Measurements from ENCODE around the gene SIAH2.
A peak's percentile ranks its signal among the peaks of the same experiment; 100 is the strongest.

The SIAH2 gene

DNA sequence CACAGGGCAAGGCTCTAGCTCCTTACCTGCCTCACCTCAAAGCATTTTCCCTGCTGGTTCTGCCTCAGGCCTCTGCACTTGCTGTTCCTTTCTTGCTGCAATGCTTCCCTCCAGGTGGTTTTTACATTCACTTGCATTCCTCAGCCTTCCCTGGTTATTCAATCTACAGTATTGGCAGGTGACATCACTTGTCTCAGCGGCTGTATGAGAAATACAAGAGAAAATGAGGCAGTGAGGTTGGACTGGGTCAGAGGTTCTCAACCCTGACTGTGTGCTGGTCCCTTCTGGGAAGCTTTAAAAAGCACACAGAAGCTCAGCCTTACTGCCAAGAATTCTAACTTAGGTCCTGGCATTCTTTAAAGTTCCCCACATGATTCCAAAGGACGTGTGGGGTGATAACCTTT lies 26.7 kb downstream of the SIAH2 start:
- Histone ChIP-seq H3K4me3 (ENCODE audit: low read depth, low read length) (no peak overlapping the region), H3K27ac (no peak overlapping the region), H3K36me3 (replicated peaks) (no peaks in the 10 kb centered on the region), H3K27me3 (replicated peaks) (no peaks in the 10 kb centered on the region)
- TF ChIP-seq, protein P1, sequence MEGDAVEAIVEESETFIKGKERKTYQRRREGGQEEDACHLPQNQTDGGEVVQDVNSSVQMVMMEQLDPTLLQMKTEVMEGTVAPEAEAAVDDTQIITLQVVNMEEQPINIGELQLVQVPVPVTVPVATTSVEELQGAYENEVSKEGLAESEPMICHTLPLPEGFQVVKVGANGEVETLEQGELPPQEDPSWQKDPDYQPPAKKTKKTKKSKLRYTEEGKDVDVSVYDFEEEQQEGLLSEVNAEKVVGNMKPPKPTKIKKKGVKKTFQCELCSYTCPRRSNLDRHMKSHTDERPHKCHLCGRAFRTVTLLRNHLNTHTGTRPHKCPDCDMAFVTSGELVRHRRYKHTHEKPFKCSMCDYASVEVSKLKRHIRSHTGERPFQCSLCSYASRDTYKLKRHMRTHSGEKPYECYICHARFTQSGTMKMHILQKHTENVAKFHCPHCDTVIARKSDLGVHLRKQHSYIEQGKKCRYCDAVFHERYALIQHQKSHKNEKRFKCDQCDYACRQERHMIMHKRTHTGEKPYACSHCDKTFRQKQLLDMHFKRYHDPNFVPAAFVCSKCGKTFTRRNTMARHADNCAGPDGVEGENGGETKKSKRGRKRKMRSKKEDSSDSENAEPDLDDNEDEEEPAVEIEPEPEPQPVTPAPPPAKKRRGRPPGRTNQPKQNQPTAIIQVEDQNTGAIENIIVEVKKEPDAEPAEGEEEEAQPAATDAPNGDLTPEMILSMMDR (IDR thresholded peaks at IDR 0.05; ENCODE audit: low read depth, low read length, missing control alignments): no peak
- no peak for DNase-seq
- in situ Hi-C loops (cut with HindIII; ENCODE audit: low pct_ligation_motif_present, low sequenced_read_pairs): no loop called here

DNA sequence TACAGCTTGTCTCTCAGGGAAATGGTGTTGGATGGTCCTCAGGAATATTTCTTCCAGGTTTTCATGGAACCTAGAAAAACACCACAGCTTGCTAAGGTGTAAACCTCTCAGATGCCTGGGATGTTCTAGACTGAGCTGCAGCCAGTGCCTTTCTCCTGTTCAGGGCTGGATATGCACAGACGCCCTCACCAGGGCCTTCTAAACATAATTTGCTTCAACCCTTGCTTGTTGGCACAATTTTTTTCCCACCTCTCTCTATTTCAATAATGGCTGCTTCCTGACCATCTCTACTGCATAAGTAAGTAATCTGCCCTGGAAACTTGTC lies 28.2 kb downstream of the SIAH2 start:
- Histone ChIP-seq H3K36me3 (replicated peaks) (no peaks in the 10 kb centered on the region), H3K27me3 (replicated peaks) (no peaks in the 10 kb centered on the region), H3K4me3 (ENCODE audit: low read depth, low read length) (no peak overlapping the region), H3K27ac (no peak overlapping the region)
- in situ Hi-C loops (cut with HindIII; ENCODE audit: low pct_ligation_motif_present, low sequenced_read_pairs): no loop called here
- no peak for DNase-seq
- TF ChIP-seq, protein P1 (IDR thresholded peaks at IDR 0.05; ENCODE audit: low read depth, low read length, missing control alignments): no peak

DNA sequence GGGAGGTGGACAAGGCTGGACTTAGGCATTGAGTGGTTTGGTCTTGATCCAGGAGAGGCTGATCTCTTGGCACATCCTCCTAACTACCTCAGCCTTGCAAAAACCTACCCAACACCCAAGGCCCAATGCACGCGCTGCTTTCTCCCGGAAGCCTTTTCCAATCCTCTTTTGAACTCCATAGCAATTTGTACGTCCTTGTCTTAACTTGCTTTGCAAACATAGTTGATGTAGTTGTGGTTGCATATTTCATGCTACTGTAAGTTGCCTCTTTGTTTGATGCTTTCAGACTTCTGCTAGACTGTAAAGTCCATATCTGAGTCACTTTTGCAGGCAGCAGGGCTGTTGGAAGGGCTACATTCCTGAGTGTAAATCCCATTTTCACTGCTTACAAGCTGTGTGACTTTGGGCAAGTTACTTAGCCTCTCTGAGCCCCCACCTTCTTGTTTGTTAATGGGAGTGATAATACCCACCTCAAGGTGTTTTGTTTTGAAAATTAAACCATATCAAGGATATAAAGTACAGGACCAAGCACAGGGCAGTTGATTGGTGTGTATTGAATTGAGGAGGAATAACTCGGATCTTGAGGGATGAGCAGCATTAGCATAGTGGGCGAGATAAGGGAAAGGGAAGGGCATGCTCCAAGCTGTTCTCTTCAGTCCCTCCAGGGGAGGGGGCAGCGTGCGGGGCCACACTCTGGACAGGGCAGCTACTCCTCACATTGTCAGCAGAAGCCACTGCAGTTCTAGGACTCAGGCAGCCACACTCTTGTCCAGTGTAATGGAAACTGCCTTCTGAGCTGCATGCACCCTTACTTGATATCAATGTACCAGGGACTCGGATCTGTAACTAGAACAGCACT lies 28.8 kb downstream of the SIAH2 start:
- in situ Hi-C loops (cut with HindIII; ENCODE audit: low pct_ligation_motif_present, low sequenced_read_pairs): no loop called here
- Histone ChIP-seq H3K36me3 (replicated peaks) (no peaks in the 10 kb centered on the region), H3K27ac (no peak overlapping the region), H3K27me3 (replicated peaks) (no peaks in the 10 kb centered on the region), H3K4me3 (ENCODE audit: low read depth, low read length) (no peak overlapping the region)
- DNase-seq: peak; percentile 11
- TF ChIP-seq, protein P1 (IDR thresholded peaks at IDR 0.05; ENCODE audit: low read depth, low read length, missing control alignments): no peak

GRCh38 chr3:150733373-150733935 lies 29.5 kb downstream of the SIAH2 start:
- DNase-seq: peak; percentile 40
- in situ Hi-C loops (cut with HindIII; ENCODE audit: low pct_ligation_motif_present, low sequenced_read_pairs): no loop called here
- no peaks in the 10 kb centered on the region for H3K27me3 ChIP-seq (replicated peaks)
- H3K4me3 ChIP-seq (ENCODE audit: low read depth, low read length): no peak overlapping the region
- H3K36me3 ChIP-seq (replicated peaks): no peaks in the 10 kb centered on the region
- H3K27ac ChIP-seq: no peak overlapping the region
- TF ChIP-seq, protein P1 (IDR thresholded peaks at IDR 0.05; ENCODE audit: low read depth, low read length, missing control alignments): no peak

GRCh38 chr3:150729682-150730360 lies 33.1 kb downstream of the SIAH2 start:
- TF ChIP-seq, protein P1 (IDR thresholded peaks at IDR 0.05; ENCODE audit: low read depth, low read length, missing control alignments): no peak
- Histone ChIP-seq H3K27ac (no peak overlapping the region), H3K36me3 (replicated peaks) (no peaks in the 10 kb centered on the region), H3K27me3 (replicated peaks) (no peaks in the 10 kb centered on the region), H3K4me3 (ENCODE audit: low read depth, low read length) (no peak overlapping the region)
- in situ Hi-C loops (cut with HindIII; ENCODE audit: low pct_ligation_motif_present, low sequenced_read_pairs): no loop called here
- DNase-seq: no peak

Data from brain microvascular endothelial cell (primary cell).